Upper lobe of right lung (tissue), 1 donor: ENCODE results near the gene SDHA. TPM values are rescaled to one million over a fixed set of nuclear protein-coding genes. Genes with fewer than 3 reads are reported as not detected.
"Not testable (repeated sequence)": the region's sequence is repeated elsewhere in the genome, so short reads cannot be mapped to it uniquely, and the experiment has no call there.

Experiments
- ATAC-seq: fragments of 200-7000 bp; cut with Tn5 transposase; one replicate; pipeline ENCODE4 v1.9.1; 2020; ENCODE audit warnings: mild to moderate bottlenecking, moderate library complexity
- DNase-seq: peaks from one replicate; pipeline ENCODE4 v3.0.0-alpha.2; 2020
- H3K27ac ChIP-seq: fragments of 200-600 bp; one replicate; pipeline ENCODE4 v1.8.0; 2022
- H3K27me3 ChIP-seq: fragments of 200-600 bp; one replicate; pipeline ENCODE4 v1.8.0; 2022; ENCODE audit warnings: mild to moderate bottlenecking
- H3K36me3 ChIP-seq: fragments of 200-600 bp; one replicate; pipeline ENCODE4 v1.8.0; 2022
- H3K4me1 ChIP-seq: fragments of 200-600 bp; one replicate; pipeline ENCODE4 v1.8.0; 2022
- H3K4me3 ChIP-seq: fragments of 200-600 bp; one replicate; pipeline ENCODE4 v1.8.0; 2022; ENCODE audit warnings: mild to moderate bottlenecking
- H3K9me3 ChIP-seq: fragments of 200-600 bp; one replicate; pipeline ENCODE4 v1.8.0; 2022
- CTCF ChIP-seq: fragments of 200-600 bp; IDR thresholded peaks from one replicate; pipeline ENCODE4 v1.8.0; 2022; ENCODE audit warnings: antibody characterized with exemption
- intact Hi-C: fragments of 100-400 bp; cut with DNase I; formaldehyde crosslinking; loops from one replicate; pipeline ENCODE4 v1.11.0; 2022
- total RNA-seq: library from RNA; stranded (reverse); fragmentation: NEBNext Ultra II Directional; extraction: Animal tissue kit (Norgen Biotek cat#: 25700); gene quantifications from one replicate; pipeline ENCODE4 v1.2.1, GENCODE V29; 2021
- donor health status: DM: no; HTN: yes; CAD: no; lungs with severe emphysema.

The SDHA gene
- total RNA-seq, 1 donor from 2014 or later, result 94.0 TPM

- H3K4me1 ChIP-seq, H3K27ac ChIP-seq, H3K27me3 ChIP-seq, ATAC-seq, intact Hi-C loops, H3K4me3 ChIP-seq, H3K9me3 ChIP-seq, DNase-seq: not testable (repeated sequence)
- H3K36me3 ChIP-seq, result peaks cover 80% of the 10 kb centered on the region
Observed at GRCh38 chr5:245717-246116, 27.6 kb downstream of the SDHA start.

- peaks cover 65% of the 10 kb centered on the region for H3K36me3 ChIP-seq
- H3K4me1 ChIP-seq, DNase-seq, intact Hi-C loops, H3K27ac ChIP-seq, H3K9me3 ChIP-seq, H3K27me3 ChIP-seq, H3K4me3 ChIP-seq: not testable (repeated sequence)
- ATAC-seq, result peak; percentile 23
Observed at GRCh38 chr5:250396-250795, 32.3 kb downstream of the SDHA start.

GRCh38 chr5:251016-251415 is 32.9 kb downstream of the SDHA start:
- DNase-seq, H3K27ac ChIP-seq, H3K4me3 ChIP-seq, H3K27me3 ChIP-seq, intact Hi-C loops, H3K9me3 ChIP-seq, H3K4me1 ChIP-seq: not testable (repeated sequence)
- ATAC-seq, result peak; percentile 31
- peaks cover 65% of the 10 kb centered on the region for H3K36me3 ChIP-seq

- H3K9me3 ChIP-seq, DNase-seq, H3K4me3 ChIP-seq, H3K27me3 ChIP-seq, intact Hi-C loops, H3K27ac ChIP-seq, H3K4me1 ChIP-seq, ATAC-seq: not testable (repeated sequence)
- peaks cover 65% of the 10 kb centered on the region for H3K36me3 ChIP-seq
Observed at GRCh38 chr5:251538-251937, 33.4 kb downstream of the SDHA start.

GRCh38 chr5:251975-252374 is 33.9 kb downstream of the SDHA start:
- ATAC-seq, H3K27me3 ChIP-seq, intact Hi-C loops, H3K4me1 ChIP-seq, H3K27ac ChIP-seq, H3K4me3 ChIP-seq, DNase-seq, H3K9me3 ChIP-seq: not testable (repeated sequence)
- peaks cover 67% of the 10 kb centered on the region for H3K36me3 ChIP-seq

GRCh38 chr5:252546-252945 is 34.4 kb downstream of the SDHA start:
- no peak for ATAC-seq
- H3K36me3 ChIP-seq, result peaks cover 66% of the 10 kb centered on the region

GRCh38 chr5:254322-254721 is 36.2 kb downstream of the SDHA start:
- H3K27me3 ChIP-seq, H3K4me1 ChIP-seq, DNase-seq, H3K9me3 ChIP-seq, H3K27ac ChIP-seq, intact Hi-C loops, H3K4me3 ChIP-seq, ATAC-seq: not testable (repeated sequence)
- peaks cover 48% of the 10 kb centered on the region for H3K36me3 ChIP-seq

More at GRCh38 chr5:252546-252945, 34.4 kb downstream of the SDHA start:
- H3K4me1 ChIP-seq, result no peaks in the 10 kb centered on the region
- no peak overlapping the region for H3K27ac ChIP-seq
- no peak overlapping the region for H3K4me3 ChIP-seq
- no peak for TF ChIP-seq CTCF
- no peak for DNase-seq
- intact Hi-C loops, result no loop called here
- H3K9me3 ChIP-seq, result no peaks in the 10 kb centered on the region
- H3K27me3 ChIP-seq, result no peaks in the 10 kb centered on the region

- ATAC-seq, intact Hi-C loops: not testable (repeated sequence)
Observed at GRCh38 chr5:255116-255515, 37.0 kb downstream of the SDHA start.

GRCh38 chr5:256347-256746 is 38.2 kb downstream of the SDHA start:
- H3K4me1 ChIP-seq, ATAC-seq, H3K27ac ChIP-seq, H3K4me3 ChIP-seq, H3K27me3 ChIP-seq, H3K9me3 ChIP-seq, DNase-seq, intact Hi-C loops: not testable (repeated sequence)
- H3K36me3 ChIP-seq, result peaks cover 45% of the 10 kb centered on the region

More at GRCh38 chr5:255116-255515, 37.0 kb downstream of the SDHA start:
- H3K9me3 ChIP-seq, DNase-seq, H3K4me3 ChIP-seq, H3K27me3 ChIP-seq, H3K4me1 ChIP-seq, H3K27ac ChIP-seq: not testable (repeated sequence)
- peaks cover 45% of the 10 kb centered on the region for H3K36me3 ChIP-seq

- no peak for TF ChIP-seq CTCF
- DNase-seq (no peak), ATAC-seq (no peak)
- Histone ChIP-seq H3K4me3 (no peak overlapping the region), H3K27ac (no peak overlapping the region), H3K4me1 (no peaks in the 10 kb centered on the region), H3K27me3 (no peaks in the 10 kb centered on the region), H3K9me3 (no peaks in the 10 kb centered on the region), H3K36me3 (peaks cover 45% of the 10 kb centered on the region)
- intact Hi-C loops, result no loop called here
Observed at GRCh38 chr5:257148-257547, 39.0 kb downstream of the SDHA start.

- Histone ChIP-seq H3K36me3 (peaks cover 30% of the 10 kb centered on the region), H3K4me1 (peaks cover 10% of the 10 kb centered on the region), H3K27ac (peak overlapping the region; percentile 66)
- intact Hi-C loops, H3K9me3 ChIP-seq, H3K4me3 ChIP-seq, H3K27me3 ChIP-seq: not testable (repeated sequence)
- DNase-seq, result peak; percentile 3
- peak; percentile 79 for ATAC-seq
Observed at GRCh38 chr5:263275-263974, 45.3 kb downstream of the SDHA start.
